SK-MEL-5 (cell line): ENCODE measurements around the gene SLC30A1. TPM values are rescaled to one million over a fixed set of nuclear protein-coding genes. Genes with fewer than 3 reads are reported as not detected.

Experiments
- DNase-seq: peaks from one replicate; pipeline ENCODE4 v3.0.0-alpha.2; 2016; ENCODE audit warnings: low read depth, low spot score
- in situ Hi-C: cut with HindIII; loops from 2 replicates; pipeline ENCODE4 v1.10.0; 2016; ENCODE audit warnings: low sequenced_read_pairs, high pct_unique_total_duplicates, low pct_unique_long_range_greater_than_20kb
- total RNA-seq: library from RNA; depleted of rRNA; stranded (reverse); fragments of >200 nt; shearing (Covaris generic); gene quantifications from 2 replicates; pipeline ENCODE4 v1.2.3, GENCODE V29; 2014

The SLC30A1 gene
- total RNA-seq, 1 experiment from 2014 or later, result 28.2 TPM

DNA sequence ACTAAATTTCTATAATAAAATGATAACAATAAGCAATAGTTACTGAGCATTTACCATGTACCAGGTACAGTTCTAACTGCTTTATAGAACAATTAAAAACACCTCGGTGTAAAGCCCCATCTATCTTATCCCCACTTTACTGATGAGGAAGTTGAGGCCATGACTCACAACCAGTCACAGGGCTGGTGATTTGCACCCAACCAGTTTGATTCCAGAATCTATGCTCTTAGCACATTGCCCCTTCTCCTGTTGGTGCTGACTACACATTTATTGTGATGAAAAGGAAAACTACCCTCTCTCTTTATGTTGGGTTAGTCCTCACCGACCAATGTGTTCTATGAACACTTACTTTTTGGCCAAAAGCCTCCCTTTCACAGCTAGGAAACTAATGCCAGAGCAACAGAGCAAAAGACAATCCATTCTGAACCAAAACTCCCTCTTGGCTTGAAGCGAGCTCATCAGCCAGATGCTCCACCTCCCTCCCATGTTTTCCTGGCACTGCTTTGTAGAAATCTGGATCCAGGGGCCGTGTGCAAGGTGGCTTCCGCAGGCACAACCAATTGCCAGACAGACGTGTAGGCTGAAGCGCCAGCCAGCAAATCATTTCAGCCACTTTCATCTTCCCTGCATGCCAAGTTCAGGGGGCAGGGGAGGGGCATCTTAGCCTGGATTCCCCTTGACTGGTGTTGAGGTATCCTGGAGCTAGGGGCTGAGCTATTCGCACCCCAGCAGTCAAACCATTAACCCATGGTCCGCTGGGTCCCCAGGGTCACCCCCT is 32.0 kb upstream of the SLC30A1 start:
- DNase-seq, result no peak
- in situ Hi-C loops, result no loop called here

DNA sequence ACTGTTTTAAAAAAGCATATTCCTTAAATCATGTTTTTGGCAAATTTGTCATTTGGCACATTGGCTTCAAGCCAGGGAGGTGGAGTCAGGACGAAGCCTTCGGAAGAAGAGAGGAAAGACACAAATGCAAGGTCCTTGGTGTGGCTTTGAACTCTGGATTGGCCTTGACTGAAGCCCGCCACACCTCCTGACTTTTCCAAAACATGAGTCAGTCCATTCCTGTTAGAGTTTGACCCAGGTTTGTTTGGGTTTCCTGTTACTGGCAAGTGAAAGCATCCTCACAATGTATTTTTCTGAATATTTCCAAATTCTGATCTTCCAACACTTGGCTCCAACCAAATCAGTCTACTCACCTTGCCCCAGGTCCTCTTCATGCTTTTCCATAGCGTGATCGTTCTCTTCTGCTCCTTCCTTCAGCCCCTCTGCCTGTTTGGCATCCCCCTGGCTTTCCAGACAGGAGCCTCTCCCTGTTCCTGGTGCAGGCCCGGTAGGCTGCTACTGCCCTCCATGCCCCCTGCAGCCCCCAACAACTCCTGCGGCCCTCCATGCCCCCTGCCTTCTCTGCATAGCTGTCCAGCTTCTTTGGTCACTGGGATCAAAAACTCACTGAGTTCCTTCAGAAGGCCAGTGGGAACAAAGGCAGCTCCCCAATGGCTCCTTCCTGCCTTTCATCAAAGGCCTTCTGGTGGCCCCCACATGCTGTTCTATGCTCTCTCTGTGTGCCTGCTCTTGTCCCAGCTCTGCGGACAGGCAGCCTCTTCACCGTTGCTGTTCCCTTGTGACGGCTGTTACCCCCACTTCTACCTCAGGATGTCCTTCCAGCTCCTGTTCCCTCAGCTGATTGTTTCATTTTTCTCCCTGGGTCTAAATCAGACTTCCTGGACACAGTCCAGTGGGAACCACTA is 30.4 kb upstream of the SLC30A1 start:
- DNase-seq, result no peak
- in situ Hi-C loops, result no loop called here

DNA sequence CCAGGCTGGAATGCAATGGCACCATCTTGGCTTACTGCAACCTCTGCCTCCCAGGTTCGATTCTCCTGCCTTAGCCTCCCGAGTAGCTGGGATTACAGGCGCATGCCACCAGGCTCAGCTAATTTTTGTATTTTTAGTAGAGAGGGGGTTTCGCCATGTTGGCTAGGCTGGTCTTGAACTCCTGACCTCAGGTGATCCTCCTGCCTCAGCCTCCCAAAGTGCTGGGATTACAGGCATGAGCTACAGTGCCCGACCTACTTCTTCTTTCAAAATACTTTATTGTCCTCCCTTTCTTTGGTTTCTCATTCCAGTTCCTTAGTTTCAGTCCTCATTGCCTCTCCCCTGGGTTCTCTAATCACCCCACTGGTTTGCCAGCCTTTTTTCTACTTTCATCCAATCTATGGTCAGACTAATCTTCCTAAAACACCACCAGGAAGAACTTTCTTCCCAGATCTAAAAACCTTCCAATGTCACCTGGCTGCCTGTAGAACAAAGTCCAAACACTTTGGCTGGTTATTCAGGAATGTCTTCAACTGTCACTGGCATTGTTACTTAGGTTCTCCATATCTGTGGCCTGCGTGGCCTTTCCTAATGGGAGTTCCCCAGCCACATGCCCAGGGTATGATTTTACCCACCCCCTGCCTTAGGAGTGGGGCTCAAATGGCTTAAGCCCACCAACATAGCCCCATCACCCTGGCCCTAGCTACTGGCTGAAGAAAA is 29.0 kb upstream of the SLC30A1 start:
- in situ Hi-C loops, result no loop called here

DNA sequence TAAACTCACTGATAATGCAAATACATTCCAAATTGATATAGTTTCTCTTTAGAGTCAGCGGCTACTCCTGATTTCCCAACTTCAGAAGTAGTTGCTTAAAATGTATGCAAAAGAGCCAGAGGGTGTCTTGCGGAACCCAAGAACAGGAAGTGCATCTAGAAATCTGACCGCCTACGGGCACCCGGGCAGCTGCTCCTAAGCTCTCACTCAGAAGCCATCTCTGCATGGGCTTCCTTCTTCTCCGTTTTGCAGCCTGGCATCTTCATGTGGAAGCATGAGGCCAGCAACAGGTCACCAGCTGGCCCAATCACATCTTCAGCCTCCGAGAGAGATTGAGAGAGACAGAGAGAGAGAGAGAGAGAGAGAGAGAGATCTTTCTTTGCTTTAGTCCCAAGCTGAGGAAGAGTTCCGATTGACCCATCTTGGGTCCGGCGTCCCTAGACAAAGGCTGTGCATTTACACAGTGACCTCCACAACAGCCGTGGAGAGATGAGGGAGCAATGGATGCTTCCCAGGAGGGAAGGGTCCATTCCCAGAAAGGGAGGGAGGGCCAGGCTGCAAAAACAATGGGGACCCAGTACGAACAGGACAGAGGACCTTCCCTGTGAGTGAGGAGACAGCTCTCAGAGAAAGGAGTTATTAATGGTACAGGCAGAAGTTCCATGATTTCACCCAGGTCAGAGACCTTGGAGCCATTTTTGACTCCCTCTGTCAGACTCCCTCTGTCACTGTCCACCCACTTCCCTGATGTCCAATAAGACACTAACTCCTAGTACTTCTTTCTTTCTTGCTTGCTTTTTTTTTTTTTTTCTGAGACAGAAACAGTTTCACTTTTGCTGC is 28.2 kb upstream of the SLC30A1 start:
- no peak for DNase-seq
- in situ Hi-C loops, result no loop called here

More for the DNA sequence above, 29.0 kb upstream of the SLC30A1 start:
- DNase-seq, result no peak

DNA sequence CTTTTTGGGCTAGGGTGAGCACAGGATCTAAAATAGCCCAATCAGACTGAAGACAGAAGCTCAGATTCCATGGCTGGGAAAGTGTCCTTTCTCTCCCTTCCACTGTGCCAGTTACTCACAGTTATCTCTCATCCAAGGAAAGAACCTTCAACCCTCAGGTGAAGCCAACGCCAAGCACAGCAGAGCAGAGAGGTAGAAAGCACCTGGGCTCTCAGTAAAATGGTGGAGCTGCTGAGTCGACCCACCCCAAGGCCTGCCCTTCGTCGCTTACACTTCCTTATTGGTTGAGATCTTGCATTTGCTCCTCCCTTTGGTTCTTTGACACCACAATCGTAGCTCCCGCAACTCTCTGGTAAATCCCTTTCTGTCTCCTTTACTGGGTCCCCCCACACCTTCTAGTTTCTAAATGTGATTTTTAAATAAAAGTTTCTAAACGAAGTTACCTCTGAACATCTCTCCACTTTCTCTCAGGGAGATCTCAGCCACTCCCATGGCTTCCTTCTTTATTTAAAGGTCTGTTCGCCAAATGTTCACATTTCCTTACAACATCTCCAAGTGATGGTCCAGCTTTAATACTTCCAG is 27.5 kb upstream of the SLC30A1 start:
- in situ Hi-C loops, result no loop called here
- no peak for DNase-seq

DNA sequence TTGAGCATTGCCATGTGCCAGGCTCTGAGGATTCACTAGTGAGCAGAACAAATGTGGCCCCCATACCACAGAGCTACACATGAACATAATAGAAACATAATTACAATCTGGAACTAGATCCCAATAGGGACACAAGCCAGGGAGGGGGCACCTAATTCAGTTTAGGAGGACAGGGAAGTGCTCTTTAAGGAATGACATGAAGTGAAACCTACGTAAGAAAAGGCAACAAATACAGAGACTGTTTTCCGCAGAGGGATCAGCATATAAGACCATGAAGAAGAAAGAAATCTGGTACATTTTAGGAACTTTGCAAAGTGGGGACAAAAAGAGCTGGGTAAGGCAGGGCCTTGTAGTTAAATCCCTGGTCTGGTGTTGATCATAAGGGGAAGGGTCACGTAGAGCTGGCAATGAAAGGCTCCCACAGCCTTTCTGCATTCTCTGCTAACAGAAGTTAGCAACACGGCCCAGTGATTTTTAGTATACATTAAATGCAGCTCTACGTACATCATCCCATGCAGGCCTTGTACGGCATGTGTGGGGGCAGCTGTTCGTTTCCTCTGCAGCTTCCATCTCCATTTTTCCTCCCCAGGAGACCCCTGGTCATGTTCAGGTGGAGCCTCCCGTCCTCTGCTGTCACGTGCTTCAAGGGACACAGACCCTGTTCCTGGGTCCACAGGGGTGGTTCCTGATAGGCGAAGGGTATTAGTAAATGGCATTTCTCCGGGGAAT is 26.8 kb upstream of the SLC30A1 start:
- in situ Hi-C loops, result no loop called here

DNA sequence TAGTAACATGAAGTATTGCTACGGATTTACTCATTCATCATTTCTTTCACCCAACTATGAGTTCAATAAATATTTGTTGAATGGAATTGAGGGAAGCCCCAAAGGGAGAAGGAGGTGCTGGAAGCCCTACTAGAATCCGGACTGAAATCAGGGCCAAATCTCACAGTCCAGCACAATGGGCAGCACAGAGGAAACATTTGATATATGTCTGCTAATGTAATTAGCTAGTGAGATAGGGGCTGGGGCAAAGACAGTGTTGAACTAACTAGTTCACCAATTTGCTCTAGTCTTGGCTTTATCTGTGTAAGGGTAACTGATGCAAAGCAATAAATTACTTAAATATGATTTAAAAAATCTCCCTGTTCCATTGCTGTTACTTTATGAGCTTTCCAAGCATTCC is 26.1 kb upstream of the SLC30A1 start:
- in situ Hi-C loops, result no loop called here
- no peak for DNase-seq

More for the DNA sequence above, 26.8 kb upstream of the SLC30A1 start:
- no peak for DNase-seq

DNA sequence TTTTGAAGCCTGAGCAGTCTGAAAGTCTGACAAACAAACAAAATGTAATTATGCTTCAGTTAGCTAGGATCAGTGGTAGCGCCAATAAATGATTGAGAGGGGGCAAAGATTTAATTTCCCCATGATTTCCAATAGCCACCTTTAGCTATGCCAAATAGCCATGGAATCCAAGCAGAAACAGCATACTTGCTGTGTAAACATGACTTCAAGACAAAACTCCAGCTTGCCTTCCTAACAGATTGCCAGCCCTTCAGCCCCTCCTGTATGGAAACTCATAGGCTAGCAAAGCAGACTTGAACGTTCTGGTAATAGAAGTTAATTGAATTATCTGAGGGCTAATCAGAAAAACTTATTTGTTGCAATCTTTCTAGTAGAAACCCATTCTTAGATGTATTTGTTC is 25.6 kb upstream of the SLC30A1 start:
- DNase-seq, result no peak
- in situ Hi-C loops, result no loop called here

DNA sequence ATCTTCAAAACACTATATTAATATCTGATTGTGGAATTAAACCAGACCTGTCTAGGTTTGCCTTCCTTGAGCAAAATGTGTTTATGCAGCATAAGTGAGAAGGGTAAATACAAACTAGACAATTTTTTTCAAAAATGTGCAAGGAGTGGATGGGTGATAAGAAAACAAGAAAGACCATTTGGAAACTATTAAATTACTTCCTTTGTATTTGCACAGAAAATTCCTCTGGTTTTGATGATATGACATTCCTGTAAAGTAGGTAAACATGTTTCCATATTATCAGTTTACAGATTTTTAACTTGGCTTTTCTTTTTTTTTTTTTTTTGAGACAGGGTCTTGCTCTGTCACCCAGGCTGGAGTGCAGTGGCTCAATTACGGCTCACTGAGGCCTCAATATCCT is 24.8 kb upstream of the SLC30A1 start:
- in situ Hi-C loops, result no loop called here
- DNase-seq, result no peak

DNA sequence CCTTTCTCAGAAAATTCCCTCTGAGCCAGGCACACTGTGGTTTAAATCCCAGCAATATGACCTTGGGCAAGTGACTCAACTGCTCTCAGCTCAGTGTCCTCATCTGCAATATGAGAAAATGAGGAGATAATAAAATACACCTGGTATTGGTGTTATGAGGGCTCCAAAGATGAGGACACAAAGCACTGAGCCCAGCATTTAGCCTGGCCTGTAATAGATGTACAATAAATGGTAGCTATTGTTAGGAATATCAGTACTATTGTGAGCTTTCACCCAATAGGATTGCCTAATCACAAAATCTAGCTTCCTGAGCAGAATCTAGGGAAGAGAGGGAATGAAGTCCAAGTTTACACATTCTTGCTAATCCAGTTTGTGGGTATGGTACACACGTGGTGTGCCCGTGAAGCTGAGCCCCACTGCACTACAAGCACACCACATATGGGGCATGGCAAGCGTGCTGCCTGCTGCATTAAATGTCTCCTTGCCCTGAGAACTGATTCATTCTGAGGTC is 24.3 kb upstream of the SLC30A1 start:
- DNase-seq, result no peak

DNA sequence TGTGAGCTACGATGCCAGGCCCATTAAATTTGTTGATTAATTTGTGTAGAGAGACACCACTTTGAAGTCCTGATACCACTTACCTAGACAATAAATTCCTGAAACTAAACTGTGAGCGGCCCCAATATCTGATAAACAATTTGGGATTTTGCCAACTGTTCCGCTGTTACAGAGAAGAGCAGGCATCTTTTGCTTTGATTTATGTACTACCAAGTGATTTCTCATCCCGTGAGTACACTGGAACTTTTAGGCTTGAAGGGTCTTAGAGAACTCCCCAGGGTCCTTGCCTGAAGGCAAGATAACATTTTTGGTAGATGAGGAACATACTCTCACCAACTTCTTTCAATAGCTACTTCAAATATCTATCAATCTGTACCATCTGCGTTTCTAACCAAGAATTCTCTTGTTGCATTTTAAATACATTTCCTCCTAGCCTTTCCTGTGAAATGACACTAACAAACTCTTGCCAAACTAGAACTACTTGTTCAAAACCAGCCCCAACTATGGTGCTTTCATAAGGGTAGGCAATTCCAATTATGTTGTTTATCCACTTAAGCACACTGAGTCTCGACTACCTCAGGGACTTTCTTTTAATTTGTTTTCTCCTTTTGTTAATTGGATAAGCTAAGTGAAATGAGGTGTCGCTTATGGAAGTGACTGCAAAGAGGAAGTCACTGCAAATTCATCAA is 23.2 kb upstream of the SLC30A1 start:
- DNase-seq, result no peak
- in situ Hi-C loops, result no loop called here

More for the DNA sequence above, 24.3 kb upstream of the SLC30A1 start:
- in situ Hi-C loops, result no loop called here

DNA sequence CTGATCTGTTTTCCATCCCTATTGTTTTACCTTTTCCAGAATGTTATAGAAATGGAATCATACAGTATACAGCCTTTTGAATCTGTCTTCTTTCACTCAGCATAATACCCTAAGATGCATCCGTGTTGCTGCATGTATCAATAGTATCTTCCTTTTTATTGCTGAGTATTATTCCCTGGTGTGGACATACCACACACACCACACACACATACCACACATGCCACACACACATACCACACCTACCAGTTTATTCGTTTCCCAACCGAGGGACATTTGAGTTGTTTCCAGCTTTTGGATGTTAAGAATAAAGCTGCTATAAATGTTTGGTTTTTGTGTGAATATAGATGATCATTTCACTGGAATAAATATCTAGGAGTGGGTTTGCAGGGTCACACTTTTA is 22.2 kb upstream of the SLC30A1 start:
- no peak for DNase-seq
- in situ Hi-C loops, result no loop called here

DNA sequence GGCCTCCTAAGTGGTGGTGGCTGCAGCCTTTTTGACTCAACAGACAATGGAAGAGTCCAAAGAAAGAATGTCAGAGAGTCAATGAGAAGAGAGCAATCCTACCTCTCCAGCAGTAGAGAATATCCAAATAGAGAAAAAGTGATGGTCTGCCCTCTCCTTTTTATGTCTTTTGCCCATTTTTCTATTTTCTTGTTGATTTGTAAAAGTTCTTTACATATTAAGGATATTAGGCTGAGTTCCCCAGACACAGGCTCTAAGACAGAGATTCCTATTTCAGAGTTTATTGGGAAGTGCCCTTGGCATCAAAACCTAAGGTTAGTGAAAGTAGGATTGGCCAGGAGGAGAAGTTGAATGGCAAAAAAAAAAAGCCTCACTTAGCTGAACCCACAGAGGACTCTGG is 20.3 kb upstream of the SLC30A1 start:
- no peak for DNase-seq
- in situ Hi-C loops, result no loop called here

DNA sequence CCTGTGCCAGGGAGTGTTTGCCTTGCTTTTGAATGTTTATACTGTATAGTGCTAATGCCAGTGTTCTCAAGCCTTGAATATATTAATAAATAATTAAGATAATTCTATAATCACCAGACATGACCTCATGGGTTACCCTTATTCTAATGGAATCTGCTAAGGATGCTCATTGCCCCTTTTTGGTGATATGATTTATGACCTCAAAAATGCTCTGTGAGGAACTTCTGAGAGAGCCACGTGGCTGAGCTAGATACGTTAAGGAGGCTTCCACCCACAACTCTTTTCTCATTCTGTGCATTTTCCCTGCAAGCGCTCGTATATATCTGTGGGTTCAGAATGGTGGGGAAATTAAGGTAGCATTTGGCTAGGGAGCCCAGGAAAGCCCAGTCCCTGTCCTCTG is 19.6 kb upstream of the SLC30A1 start:
- no peak for DNase-seq
- in situ Hi-C loops, result no loop called here

DNA sequence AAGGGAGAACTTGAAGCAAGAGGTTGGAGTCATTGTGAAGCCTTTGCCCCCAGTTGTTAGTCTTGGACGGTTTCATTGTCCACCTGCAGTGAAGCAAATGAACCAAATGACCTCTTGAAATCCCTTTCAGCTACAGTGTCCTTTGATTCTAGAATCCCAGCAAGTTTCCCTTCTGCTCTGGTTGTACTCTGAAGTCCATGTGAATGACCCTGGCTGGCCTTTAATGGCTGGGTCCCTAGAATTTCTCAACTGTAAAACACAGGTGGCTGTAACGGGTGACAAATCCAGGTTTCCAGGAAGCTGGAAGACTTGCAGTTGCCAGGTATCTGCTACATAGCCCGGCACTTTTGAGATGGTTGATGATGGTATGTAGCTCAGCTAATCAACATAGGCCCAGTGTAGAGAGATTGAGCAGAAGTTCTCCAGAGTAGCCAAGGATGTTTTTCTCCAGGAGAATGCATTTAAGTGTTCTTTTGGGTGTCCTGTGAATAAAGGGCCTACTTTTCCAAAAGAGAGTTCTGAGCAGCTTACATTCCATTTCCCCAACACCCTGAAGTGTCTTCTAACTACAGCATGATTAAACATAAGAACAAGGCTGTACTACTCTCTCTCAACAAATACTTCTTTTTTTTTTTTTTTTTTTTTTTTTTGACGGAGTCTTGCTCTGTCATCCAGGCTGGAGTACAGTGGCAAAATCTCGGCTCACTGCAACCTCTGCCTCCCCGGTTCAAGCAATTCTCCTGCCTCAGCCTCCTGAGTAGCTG is 17.6 kb upstream of the SLC30A1 start:
- DNase-seq, result no peak
- in situ Hi-C loops, result no loop called here
